NCI-H510A treated with DMSO at 0.1 percent for 48 hours (cell line): ENCODE measurements around the gene NLRX1.
"Not testable (repeated sequence)": the region's sequence is repeated elsewhere in the genome, so short reads cannot be mapped to it uniquely, and the experiment has no call there.

Experiments used
- DNase-seq: peaks from one replicate; lab custom pipeline; 2025; lab: John Stamatoyannopoulos, UW

NLRX1 gene

GRCh38 chr11:119187123-119187892 is 18.8 kb downstream of the NLRX1 start:
- no peak for DNase-seq

GRCh38 chr11:119188067-119188466 is 19.5 kb downstream of the NLRX1 start:
- DNase-seq: no peak

DNA sequence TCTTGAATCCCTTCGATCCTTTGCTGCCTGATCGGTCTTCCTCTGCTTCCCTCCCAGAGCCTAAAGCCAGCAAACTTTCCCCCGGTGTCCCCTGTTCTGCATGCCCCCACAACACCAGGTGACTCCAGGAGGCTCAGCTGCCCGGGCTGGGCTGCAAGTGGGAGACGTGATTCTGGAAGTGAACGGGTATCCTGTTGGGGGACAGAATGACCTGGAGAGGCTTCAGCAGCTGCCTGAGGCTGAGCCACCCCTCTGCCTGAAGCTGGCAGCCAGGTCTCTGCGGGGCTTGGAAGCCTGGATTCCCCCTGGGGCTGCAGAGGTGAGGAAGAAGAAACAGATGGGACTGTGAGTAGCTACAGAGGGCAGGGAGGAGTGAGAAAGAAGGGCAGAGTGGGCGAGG is 20.4 kb downstream of the NLRX1 start:
- DNase-seq: no peak

- no peak for DNase-seq
Measured at GRCh38 chr11:119189393-119189792, 20.9 kb downstream of the NLRX1 start.

DNA sequence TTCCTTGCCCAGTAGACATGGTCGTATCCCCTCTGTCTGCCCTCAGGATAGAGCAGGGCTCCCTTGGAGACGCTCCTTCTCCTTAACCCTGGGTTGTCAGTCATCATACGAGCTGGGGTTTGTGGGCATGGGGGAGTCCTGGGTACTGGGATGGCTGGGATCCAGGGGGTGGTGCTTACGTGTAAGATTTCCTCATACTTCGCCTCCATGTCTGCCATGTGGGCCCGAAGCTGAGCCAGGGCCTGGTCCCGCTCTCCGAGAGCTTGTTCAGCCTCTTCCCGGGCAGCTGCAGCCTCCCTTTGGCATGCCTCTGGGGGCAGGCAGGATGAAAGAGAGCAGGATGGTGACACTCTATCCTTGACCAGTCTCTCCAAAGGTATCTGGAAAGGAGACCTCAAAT is 22.0 kb downstream of the NLRX1 start:
- no peak for DNase-seq

GRCh38 chr11:119191265-119191664 is 22.7 kb downstream of the NLRX1 start:
- DNase-seq: not testable (repeated sequence)

GRCh38 chr11:119192111-119192510 is 23.6 kb downstream of the NLRX1 start:
- DNase-seq: no peak

DNA sequence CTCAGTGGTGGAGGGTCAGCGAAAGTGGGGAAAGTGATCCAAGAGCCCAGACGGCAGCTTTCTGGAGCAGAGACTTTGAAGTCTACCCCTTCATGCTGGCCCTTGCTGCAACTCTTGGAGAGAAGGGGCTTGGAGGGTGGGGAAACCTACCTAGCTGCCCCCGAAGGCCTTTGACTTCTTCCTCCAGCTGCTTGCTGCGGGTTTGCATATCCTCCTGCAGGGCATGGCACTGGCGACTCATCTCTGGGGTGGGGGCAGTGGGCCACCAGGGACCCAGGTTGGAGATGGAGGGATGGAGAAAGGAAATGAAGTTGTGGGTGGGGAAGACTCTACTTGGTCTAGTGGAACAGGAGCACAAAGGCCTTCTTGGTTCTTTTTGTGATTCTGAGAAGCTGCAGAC is 24.5 kb downstream of the NLRX1 start:
- DNase-seq: no peak

DNA sequence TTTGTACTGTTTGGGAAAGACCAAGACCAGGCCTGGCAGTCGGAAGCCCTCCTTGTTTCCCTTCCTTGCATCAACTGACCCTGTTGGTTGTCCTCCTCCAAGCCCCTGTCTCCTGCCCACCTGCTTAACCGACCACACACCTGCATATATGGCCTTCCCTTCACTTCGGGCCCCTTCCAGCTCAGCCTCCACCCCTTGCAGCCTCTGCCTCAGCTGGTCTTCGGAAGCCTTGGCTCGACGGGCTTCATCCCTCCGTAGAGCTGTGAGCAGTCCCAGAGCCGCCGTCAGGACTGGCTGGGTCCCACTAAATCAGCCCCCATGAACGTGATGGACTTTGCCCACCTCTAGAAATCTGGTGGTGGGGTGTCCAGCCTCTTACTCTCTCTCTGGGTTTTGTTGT is 25.1 kb downstream of the NLRX1 start:
- DNase-seq: no peak

DNA sequence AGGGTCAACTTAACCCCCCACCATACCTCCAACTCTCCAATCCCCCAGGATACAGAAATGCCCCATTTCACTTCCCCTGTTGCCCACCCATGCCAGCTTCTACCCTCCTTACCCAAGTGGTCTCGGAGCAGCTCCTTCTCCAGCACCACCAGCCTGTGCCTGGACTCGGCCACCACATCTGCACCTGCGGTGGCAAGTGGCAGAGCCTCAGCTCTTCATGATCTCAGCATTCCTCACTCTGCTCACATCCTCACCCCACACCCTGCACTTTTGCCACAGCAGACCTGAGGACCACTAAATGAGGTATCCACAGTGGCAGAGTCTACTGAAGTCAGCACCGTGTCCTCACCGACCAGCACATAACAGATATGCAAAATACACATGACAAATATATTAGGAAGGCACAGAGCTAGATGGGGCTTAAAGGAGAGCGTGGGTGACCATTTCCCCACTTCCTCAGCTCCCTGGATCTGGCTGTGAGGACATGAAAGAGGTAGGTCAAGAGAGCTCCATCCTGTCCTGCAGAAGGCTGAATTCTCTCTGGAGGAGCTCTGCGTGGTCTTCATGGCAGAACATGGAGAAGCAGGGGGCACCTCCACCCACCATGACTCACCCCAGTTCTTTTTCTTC is 26.4 kb downstream of the NLRX1 start:
- DNase-seq: no peak

- peak; percentile 82 for DNase-seq
Measured at GRCh38 chr11:119195680-119196079, 27.2 kb downstream of the NLRX1 start.

DNA sequence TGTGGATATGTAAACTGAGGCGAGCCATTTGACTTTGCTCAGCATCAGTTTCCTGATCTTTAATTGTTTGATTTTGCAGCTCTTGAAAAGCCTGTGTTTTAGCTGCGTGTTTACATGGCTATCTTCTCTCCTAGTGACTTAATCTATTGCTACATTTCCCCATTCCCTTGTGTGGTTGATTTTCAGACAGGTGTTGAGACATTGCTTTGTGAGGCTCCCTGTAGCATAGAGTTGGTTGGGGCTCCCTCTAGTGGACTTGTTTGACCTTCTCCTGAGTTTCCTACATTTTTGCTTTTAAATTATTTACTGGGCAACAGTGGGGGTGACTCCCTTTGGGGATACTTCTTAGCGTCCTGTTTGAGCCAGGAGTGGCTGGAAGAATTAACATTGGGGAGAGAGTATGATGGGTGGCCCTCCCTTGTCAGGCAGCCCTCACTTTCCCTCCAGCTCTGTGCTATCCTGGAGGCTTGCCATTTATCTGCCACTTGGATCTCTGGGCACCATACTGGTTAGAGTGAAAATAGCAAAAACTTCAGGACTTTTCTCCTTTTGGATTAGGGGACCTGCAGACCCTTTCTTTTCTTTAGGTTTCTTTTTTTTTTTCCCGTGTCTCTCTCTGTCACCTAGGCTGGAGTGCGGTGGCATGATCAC is 28.4 kb downstream of the NLRX1 start:
- peak; percentile 92 for DNase-seq

DNA sequence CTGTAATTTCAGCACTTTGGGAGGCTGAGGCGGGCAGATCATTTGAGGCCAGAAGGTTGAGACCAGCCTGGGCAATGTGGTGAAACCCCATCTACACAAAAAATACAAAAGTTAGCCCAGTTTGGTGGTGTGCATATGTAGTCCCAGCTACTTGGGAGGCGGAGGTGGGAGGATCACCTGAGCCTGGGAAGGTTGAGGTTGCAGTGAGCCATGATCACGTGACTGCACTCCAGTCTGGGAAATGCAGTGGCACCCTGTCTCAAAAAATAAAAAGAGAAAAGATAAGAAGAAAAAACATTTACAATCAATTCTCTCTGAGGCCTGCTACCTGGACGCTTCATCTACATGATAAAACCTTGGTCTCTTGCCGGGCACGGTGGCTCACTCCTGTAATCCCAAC is 30.4 kb downstream of the NLRX1 start:
- no peak for DNase-seq

DNA sequence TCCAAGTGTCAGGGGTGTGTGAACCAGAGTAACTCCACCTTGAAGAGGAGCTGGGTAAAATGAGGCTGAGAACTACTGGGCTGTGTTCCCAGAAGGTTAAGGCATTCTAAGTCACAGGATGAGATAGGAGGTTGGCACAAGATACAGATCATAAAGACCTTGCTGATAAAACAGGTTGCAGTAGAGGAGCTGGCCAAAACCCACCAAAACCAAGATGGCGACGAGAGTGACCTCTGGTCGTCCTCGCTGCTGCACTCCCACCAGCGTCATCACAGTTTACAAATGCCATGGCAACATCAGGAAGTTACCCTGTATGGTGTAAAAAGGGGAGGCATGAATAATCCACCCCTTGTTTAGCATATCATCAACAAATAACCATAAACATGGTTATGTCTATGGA is 32.7 kb downstream of the NLRX1 start:
- not testable (repeated sequence) for DNase-seq

- no peak for DNase-seq
Measured at GRCh38 chr11:119202554-119202953, 34.0 kb downstream of the NLRX1 start.

DNA sequence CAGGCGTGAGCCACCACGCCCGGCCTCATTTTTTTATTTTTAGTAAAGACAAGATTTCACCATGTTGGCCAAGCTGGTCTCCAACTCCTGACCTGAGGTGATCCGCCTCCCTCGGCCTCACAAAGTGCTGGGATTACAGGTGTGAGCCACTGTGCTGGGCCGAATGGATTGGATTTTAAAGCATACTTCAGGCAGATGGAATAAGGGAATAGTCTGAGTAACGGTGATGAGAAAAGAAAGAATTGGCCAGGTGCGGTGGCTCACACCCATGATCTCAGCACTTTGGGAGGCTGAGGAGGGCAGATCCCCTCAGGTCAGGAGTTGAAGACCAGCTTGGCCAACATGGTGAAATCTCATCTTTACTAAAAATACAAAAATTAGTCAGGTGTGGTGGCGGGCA is 35.5 kb downstream of the NLRX1 start:
- DNase-seq: no peak

DNA sequence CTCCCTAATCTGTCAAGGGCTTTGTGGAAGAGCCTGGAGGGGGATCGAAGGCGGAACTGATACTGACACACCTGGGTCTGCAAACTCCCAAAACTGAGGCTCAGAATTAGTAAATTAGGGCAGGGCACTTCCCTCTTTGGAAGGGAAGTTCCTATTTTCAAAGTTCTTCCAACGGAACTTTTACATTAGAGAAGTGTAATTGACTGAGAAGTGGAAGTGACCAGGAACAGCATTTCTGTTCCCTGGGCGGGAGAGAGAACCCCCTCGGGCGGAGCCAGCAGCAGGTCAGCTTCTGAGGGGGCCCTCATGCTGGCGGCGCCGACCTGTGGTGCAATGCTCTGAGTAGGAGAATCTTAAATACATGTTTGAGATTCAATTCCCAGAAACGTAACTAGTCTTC is 36.6 kb downstream of the NLRX1 start:
- no peak for DNase-seq

DNA sequence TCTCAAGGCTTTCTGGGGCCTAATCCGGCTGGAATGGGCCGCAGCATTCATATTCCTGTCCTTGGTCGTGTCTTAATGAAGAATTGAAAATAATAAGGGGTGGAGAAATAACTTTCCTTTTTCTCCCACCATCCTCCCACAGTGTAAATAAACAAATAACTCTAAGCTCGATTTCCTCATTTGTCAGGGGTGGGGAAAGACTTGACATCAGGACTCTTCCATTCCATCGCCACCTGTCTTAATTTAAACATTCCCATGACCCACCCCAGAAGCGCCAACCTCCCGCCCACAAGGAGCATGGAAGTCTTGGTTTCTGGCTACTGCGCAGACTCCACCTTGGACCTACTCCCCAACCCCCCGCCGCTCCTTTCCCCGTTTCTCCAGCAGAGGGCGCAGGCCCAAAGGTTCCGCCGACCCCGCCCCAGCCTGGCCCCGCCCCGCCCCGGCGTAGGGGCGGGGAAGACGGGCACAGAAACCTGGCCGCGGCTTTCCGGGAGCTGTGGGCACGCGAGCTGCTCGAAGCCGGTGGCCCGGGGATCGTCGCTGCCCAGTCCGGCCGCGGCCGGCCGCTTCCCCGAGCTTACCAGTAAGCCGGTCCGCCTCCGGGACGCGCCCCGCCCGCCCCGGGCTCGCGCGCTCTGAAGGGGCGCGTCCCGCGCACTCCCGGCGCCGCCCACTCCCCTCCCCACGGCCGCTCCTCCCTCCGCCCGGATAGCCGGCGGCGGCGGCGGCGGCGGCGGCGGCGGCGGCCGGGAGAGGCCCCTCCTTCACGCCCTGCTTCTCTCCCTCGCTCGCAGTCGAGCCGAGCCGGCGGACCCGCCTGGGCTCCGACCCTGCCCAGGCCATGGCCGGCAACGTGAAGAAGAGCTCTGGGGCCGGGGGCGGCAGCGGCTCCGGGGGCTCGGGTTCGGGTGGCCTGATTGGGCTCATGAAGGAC is 37.3 kb downstream of the NLRX1 start, which contains the start of gene CBL:
TSS of gene CBL (plus strand) at position 766 of the 937 bp plus-strand sequence. CDS start at position 845, 79 bp downstream.
- DNase-seq: peak; percentile 88

GRCh38 chr11:119206511-119207414 is 38.2 kb downstream of the NLRX1 start:
- DNase-seq: peak; percentile 23

DNA sequence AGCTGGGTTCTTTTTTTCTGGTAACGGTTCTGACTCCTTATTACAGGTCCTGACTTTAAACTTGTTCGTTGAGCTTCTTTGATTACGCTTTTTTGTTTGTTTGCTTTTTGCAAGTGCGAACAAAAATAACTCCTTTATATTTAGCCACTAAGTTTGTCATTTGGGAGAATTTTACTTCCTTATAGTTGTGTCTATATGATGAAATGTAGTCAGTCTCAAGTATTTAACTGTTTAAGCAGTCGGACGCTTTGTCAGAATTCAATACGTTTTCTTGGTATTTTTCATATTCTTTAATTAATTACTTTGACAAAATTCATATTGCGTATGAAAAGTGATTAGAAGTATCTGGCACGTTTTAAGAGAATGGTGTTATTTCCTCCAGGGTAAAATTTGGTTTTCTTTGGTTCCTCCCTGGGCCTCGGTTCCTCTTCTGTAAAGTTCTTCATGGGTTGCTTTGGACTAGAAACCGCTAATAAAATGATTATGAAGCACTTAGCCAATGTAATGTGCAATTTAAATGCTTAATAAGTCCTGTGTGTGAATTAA is 39.0 kb downstream of the NLRX1 start:
- no peak for DNase-seq

DNA sequence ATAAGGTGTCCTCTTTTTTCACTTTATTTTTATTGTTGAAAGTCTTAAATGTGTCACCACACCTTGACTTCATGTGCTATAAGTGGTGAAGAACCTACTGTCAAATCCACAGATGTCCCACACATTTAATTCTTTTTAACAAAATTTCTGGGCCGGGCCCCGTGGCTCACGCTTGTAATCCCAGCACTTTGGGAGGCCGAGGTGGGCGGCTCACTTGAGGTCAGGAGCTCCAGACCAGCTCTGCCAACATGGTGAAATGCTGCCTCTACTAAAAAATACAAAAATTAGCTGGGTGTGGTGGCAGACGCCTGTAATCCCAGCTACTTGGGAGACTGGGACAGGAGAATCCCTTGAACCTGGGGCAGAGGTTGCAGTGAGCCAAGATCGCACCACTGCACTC is 40.7 kb downstream of the NLRX1 start:
- no peak for DNase-seq
